Bone marrow (tissue), 2 donors: Measurements from ENCODE around the gene BIRC2.

Source experiments
- DNase-seq, 2 donors: peaks; one replicate each; lab custom pipeline; 2025; lab: John Stamatoyannopoulos, UW

Gene BIRC2

GRCh38 chr11:102402548-102402947 lies 55.5 kb downstream of the BIRC2 start:
- no peak for DNase-seq

GRCh38 chr11:102405501-102405900 lies 58.5 kb downstream of the BIRC2 start:
- DNase-seq: no peak

GRCh38 chr11:102406099-102406498 lies 59.1 kb downstream of the BIRC2 start:
- no peak for DNase-seq

- DNase-seq: no peak
These were observed 60.9 kb downstream of the BIRC2 start for GRCh38 chr11:102407901-102408300.

GRCh38 chr11:102408339-102408738 lies 61.3 kb downstream of the BIRC2 start:
- no peak for DNase-seq

GRCh38 chr11:102410382-102410784 lies 63.4 kb downstream of the BIRC2 start:
- no peak for DNase-seq

- no peak for DNase-seq
These were observed 64.1 kb downstream of the BIRC2 start for GRCh38 chr11:102411142-102411541.

GRCh38 chr11:102413497-102413896 lies 66.5 kb downstream of the BIRC2 start:
- no peak for DNase-seq

GRCh38 chr11:102414559-102414958 lies 67.5 kb downstream of the BIRC2 start:
- no peak for DNase-seq

- DNase-seq: no peak
These were observed 68.4 kb downstream of the BIRC2 start for GRCh38 chr11:102415304-102415916.

GRCh38 chr11:102416976-102417375 lies 70.0 kb downstream of the BIRC2 start:
- no peak for DNase-seq

- DNase-seq: no peak
These were observed 72.2 kb downstream of the BIRC2 start for GRCh38 chr11:102419181-102419580.

GRCh38 chr11:102420547-102420946 lies 73.5 kb downstream of the BIRC2 start:
- no peak for DNase-seq

GRCh38 chr11:102421261-102421660 lies 74.2 kb downstream of the BIRC2 start:
- no peak for DNase-seq

GRCh38 chr11:102422817-102423712 lies 76.1 kb downstream of the BIRC2 start:
- DNase-seq: no peak

GRCh38 chr11:102423936-102424335 lies 76.9 kb downstream of the BIRC2 start:
- DNase-seq: no peak

- no peak for DNase-seq
These were observed 79.0 kb downstream of the BIRC2 start for GRCh38 chr11:102426000-102426399.

- DNase-seq: no peak
These were observed 79.6 kb downstream of the BIRC2 start for GRCh38 chr11:102426570-102426969.

GRCh38 chr11:102427068-102427467 lies 80.1 kb downstream of the BIRC2 start:
- no peak for DNase-seq
